Esophagus muscularis mucosa (tissue), 4 donors: Measurements from ENCODE around the gene MTCP1. TPM values are rescaled to one million over a fixed set of nuclear protein-coding genes. Genes with fewer than 3 reads are reported as not detected.

Source experiments
- DNase-seq: peaks from one replicate; pipeline ENCODE4 v3.0.0-alpha.2; 2017; ENCODE audit errors: extremely low spot score
- H3K27ac ChIP-seq, 4 donors: fragments of 200-600 bp; sonication (generic); replicated peaks in 1 of 4; 1 replicate in 3 of 4; 2 replicates in 1 of 4; pipeline ENCODE4 v1.5.1; 2016 to 2019; ENCODE audit warnings: mild to moderate bottlenecking in 1 of 4
- H3K27me3 ChIP-seq, 4 donors: fragments of 200-600 bp; sonication (generic); one replicate each; pipeline versions ENCODE4 v1.5.1 to v1.6.0; 2016 to 2019
- H3K36me3 ChIP-seq, 4 donors: fragments of 200-600 bp; sonication (generic); one replicate each; pipeline ENCODE4 v1.5.1; 2016 to 2019
- H3K4me1 ChIP-seq, 4 donors: fragments of 200-600 bp; sonication (generic); one replicate each; pipeline ENCODE4 v1.5.1; 2016 to 2019
- H3K4me3 ChIP-seq, 4 donors: fragments of 200-600 bp; sonication (generic); 1 replicate in 2 of 4; 2 replicates in 2 of 4; pipeline ENCODE4 v1.5.1; 2016 to 2019; ENCODE audit warnings: mild to moderate bottlenecking in 4 of 4, moderate library complexity in 1 of 4
- H3K9me3 ChIP-seq, 4 donors: fragments of 200-600 bp; sonication (generic); 1 replicate in 3 of 4; 2 replicates in 1 of 4; pipeline ENCODE4 v1.5.1; 2016 to 2019
- CTCF ChIP-seq, 3 experiments: fragments of 200-600 bp in 2 of 3; fragments of 450-650 bp in 1 of 3; sonication (generic) in 2 of 3; IDR thresholded peaks; one replicate each; pipeline ENCODE4 v1.5.1; 2017 to 2019; ENCODE audit warnings: antibody characterized with exemption in 3 of 3, mild to moderate bottlenecking in 2 of 3, moderate library complexity in 1 of 3
- EP300 ChIP-seq: sonication (generic); formaldehyde crosslinking; IDR thresholded peaks from one replicate; pipeline ENCODE4 v1.6.1; 2017; ENCODE audit warnings: antibody characterized with exemption
- POLR2A ChIP-seq: fragments of 450-650 bp; IDR thresholded peaks from one replicate; pipeline ENCODE4 v1.6.1; 2017; ENCODE audit warnings: antibody characterized with exemption, moderate library complexity, mild to moderate bottlenecking, low read depth
- POLR2AphosphoS5 ChIP-seq, 2 donors: sonication (generic); formaldehyde crosslinking; IDR thresholded peaks; one replicate each; pipeline ENCODE4 v1.6.1; 2017; ENCODE audit warnings: antibody characterized with exemption in 2 of 2
- WGBS: methylation state at CpG from one replicate; pipeline ENCODE4 v1.1.5; 2018; 5-methylcytosine and 5-hydroxymethylcytosine counted together
- intact Hi-C: fragments of 100-400 bp; cut with DNase I; formaldehyde crosslinking; loops from one replicate; pipeline ENCODE4 v1.15.1; 2023
- total RNA-seq, 4 donors: library from RNA; depleted of rRNA; stranded (reverse); fragments of >200 nt; gene quantifications; one replicate each; pipeline versions ENCODE4 v1.1.0 to v1.2.1, GENCODE V29; 2016

Gene MTCP1
- total RNA-seq = 1 to 10 TPM; 2.5 to 4.4 (median 4.2) TPM

GRCh38 chrX:155070975-155071693, at the start of gene MTCP1, which contains the start of the genes BRCC3 and CMC4:
Gene MTCP1 (minus strand): TSS chrX:155071136. CDS start chrX:155066010, 5,126 bp downstream.
Gene BRCC3 (plus strand): TSS chrX:155071508. CDS start chrX:155071528, 20 bp downstream.
Gene CMC4 (minus strand): TSS chrX:155071136. CDS start chrX:155064023, 7,113 bp downstream.
- peaks cover 6 to 41% (median 31%) of the 10 kb centered on the region in 4 donors for H3K4me1 ChIP-seq
- 18% methylated on average over 16 of the region's 81 CpGs for WGBS
- peak within 1 kb of the TSS; percentile 85 to 91 (median 88) for H3K27ac ChIP-seq
- DNase-seq = peak; percentile 92
- no peaks in the 10 kb centered on the region for H3K9me3 ChIP-seq
- TF ChIP-seq EP300 (no peak), POLR2AphosphoS5 (IDR thresholded peaks at IDR 0.05) (peak; percentile 69 to 78), POLR2A (peak; percentile 35), CTCF (IDR thresholded peaks at IDR 0.05) (no peak)
- peaks cover 0 to 8% (median 4%) of the 10 kb centered on the region in 4 donors for H3K36me3 ChIP-seq
- intact Hi-C loops = no loop called here
- no peaks in the 10 kb centered on the region for H3K27me3 ChIP-seq
- H3K4me3 ChIP-seq = peak within 1 kb of the TSS; percentile 61 to 70 (median 64)

GRCh38 chrX:155115174-155115819, 44.4 kb upstream of the MTCP1 start:
- no peaks in the 10 kb centered on the region for H3K9me3 ChIP-seq
- no peaks in the 10 kb centered on the region for H3K4me1 ChIP-seq
- H3K27me3 ChIP-seq = no peaks in the 10 kb centered on the region
- DNase-seq = no peak
- TF ChIP-seq POLR2A (no peak), EP300 (no peak), CTCF (IDR thresholded peaks at IDR 0.05) (no peak), POLR2AphosphoS5 (IDR thresholded peaks at IDR 0.05) (no peak)
- H3K36me3 ChIP-seq = peaks cover 0 to 26% (median 10%) of the 10 kb centered on the region in 4 donors
- 80% methylated on average over 1 of the region's 1 CpG for whole genome bisulfite sequencing
- no peak overlapping the region for H3K27ac ChIP-seq
- H3K4me3 ChIP-seq = no peak overlapping the region
- intact Hi-C loops = no loop called here

- H3K27me3 ChIP-seq = no peaks in the 10 kb centered on the region
- H3K27ac ChIP-seq = no peak overlapping the region
- H3K9me3 ChIP-seq = no peaks in the 10 kb centered on the region
- 73% methylated on average over 4 of the region's 4 CpGs for WGBS
- H3K4me1 ChIP-seq = no peaks in the 10 kb centered on the region
- H3K4me3 ChIP-seq = no peak overlapping the region
- no peak for DNase-seq
- intact Hi-C loops = no loop called here
- no peak for TF ChIP-seq POLR2A
- TF ChIP-seq CTCF (IDR thresholded peaks at IDR 0.05) = no peak
- H3K36me3 ChIP-seq = peaks cover 0 to 17% (median 5%) of the 10 kb centered on the region in 4 donors
Observed at GRCh38 chrX:155113097-155113496, 42.2 kb upstream of the MTCP1 start.

GRCh38 chrX:155112171-155112570, 41.2 kb upstream of the MTCP1 start:
- DNase-seq = no peak
- WGBS = 77% methylated on average over 3 of the region's 3 CpGs
- H3K36me3 ChIP-seq = peaks cover 0 to 14% (median 5%) of the 10 kb centered on the region in 4 donors
- no peak for TF ChIP-seq EP300
- no peak for TF ChIP-seq POLR2A
- no peak for TF ChIP-seq POLR2AphosphoS5 (IDR thresholded peaks at IDR 0.05)
- no peak for TF ChIP-seq CTCF (IDR thresholded peaks at IDR 0.05)
- H3K4me1 ChIP-seq = no peaks in the 10 kb centered on the region
- intact Hi-C loops = no loop called here
- H3K9me3 ChIP-seq = no peaks in the 10 kb centered on the region
- H3K27me3 ChIP-seq = no peaks in the 10 kb centered on the region
- no peak overlapping the region for H3K27ac ChIP-seq
- H3K4me3 ChIP-seq = no peak overlapping the region
